A673 (cell line): ENCODE data around the gene PTGES3. TPM values are rescaled to one million over a fixed set of nuclear protein-coding genes. Genes with fewer than 3 reads are reported as not detected.

Experiments used
- BruUV-seq: library from RNA; stranded (reverse); fragments of 400-500 nt; replicated peaks from 2 replicates; lab custom pipeline; 2021; lab: Mats Ljungman, UMichigan
- CTCF ChIA-PET: fragments of 300-600 bp; sonication (Branson Sonifier 250); formaldehyde crosslinking; loops from one replicate; lab custom pipeline; 2022; ENCODE audit warnings: antibody characterized with exemption; lab: Charles Lee
- POLR2A ChIA-PET: fragments of 300-600 bp; sonication (Branson Sonifier 250); formaldehyde crosslinking; loops from one replicate; lab custom pipeline; 2022; ENCODE audit warnings: antibody characterized with exemption; ENCODE audit not compliant: low non-redundant PET; lab: Charles Lee
- DNase-seq: peaks from one replicate; pipeline ENCODE4 v3.0.0-alpha.2; 2015; ENCODE audit warnings: low spot score
- H3K27ac ChIP-seq: fragments of 200-600 bp; sonication (generic); 2 replicates; pipeline ENCODE4 v1.5.1; 2016; ENCODE audit warnings: mixed run types, low read depth, mild to moderate bottlenecking, mixed read lengths, antibody characterized with exemption, low read length; ENCODE audit not compliant: poor library complexity, severe bottlenecking
- H3K27me3 ChIP-seq: fragments of 200-600 bp; sonication (generic); replicated peaks from 2 replicates; pipeline ENCODE4 v1.6.1; 2017; ENCODE audit warnings: mixed run types, low read depth, mild to moderate bottlenecking, mixed read lengths, antibody characterized with exemption, low read length; ENCODE audit not compliant: insufficient read depth, poor library complexity
- H3K36me3 ChIP-seq: fragments of 200-600 bp; sonication (generic); 2 replicates; pipeline ENCODE4 v1.6.1; 2016; ENCODE audit warnings: mixed run types, mild to moderate bottlenecking, mixed read lengths, antibody characterized with exemption, low read length; ENCODE audit not compliant: insufficient read depth, poor library complexity, severe bottlenecking
- H3K4me1 ChIP-seq: fragments of 200-600 bp; sonication (generic); 2 replicates; pipeline ENCODE4 v1.6.1; 2017; ENCODE audit warnings: mixed run types, mild to moderate bottlenecking, mixed read lengths, antibody characterized with exemption, low read length; ENCODE audit not compliant: insufficient read depth, poor library complexity, severe bottlenecking
- H3K4me3 ChIP-seq: fragments of 200-600 bp; sonication (generic); 2 replicates; pipeline ENCODE4 v1.5.1; 2016; ENCODE audit warnings: low read depth, mixed run types, mild to moderate bottlenecking, mixed read lengths, low read length; ENCODE audit not compliant: poor library complexity, severe bottlenecking
- H3K9me3 ChIP-seq: fragments of 200-600 bp; sonication (generic); 2 replicates; pipeline ENCODE4 v1.6.1; 2016; ENCODE audit warnings: mixed run types, low read depth, mild to moderate bottlenecking, mixed read lengths, antibody characterized with exemption, low read length; ENCODE audit not compliant: poor library complexity, severe bottlenecking
- CTCF ChIP-seq: fragments of 300-800, 200-600 bp; sonication (generic); conservative IDR thresholded peaks from 2 replicates; pipeline ENCODE4 v1.5.1; 2017; ENCODE audit warnings: low read depth, mild to moderate bottlenecking, antibody characterized with exemption, low read length, moderate library complexity, mixed read lengths
- EZH2 ChIP-seq: fragments of 200-600 bp; sonication (generic); IDR thresholded peaks from 2 replicates; pipeline ENCODE4 v1.6.1; 2017; ENCODE audit warnings: borderline replicate concordance, low read depth, mild to moderate bottlenecking, mixed read lengths, antibody characterized with exemption, low read length; ENCODE audit not compliant: poor library complexity, severe bottlenecking
- intact Hi-C: fragments of 100-400 bp; cut with micrococcal nuclease; formaldehyde crosslinking; loops from one replicate; pipeline ENCODE4 v1.10.0; 2022; ENCODE audit not compliant: unreplicated experiment
- total RNA-seq: library from RNA; stranded (reverse); gene quantifications from 2 replicates; pipeline ENCODE4 v1.2.3, GENCODE V29; 2021

The PTGES3 gene
- total RNA-seq, 1 experiment from 2014 or later: 450 TPM

- POLR2A ChIA-PET: no interaction called here
- no peak for DNase-seq
These were observed 17.2 kb downstream of the PTGES3 start for GRCh38 chr12:56670836-56671235.

GRCh38 chr12:56668197-56668457, 20.0 kb downstream of the PTGES3 start:
- H3K27ac ChIP-seq: peak overlapping the region; percentile 29
- CTCF ChIA-PET: no interaction called here
- POLR2A ChIA-PET: no interaction called here
- no peaks in the 10 kb centered on the region for H3K9me3 ChIP-seq
- no peaks in the 10 kb centered on the region for H3K4me1 ChIP-seq
- TF ChIP-seq CTCF: no peak
- no peak for TF ChIP-seq EZH2
- no TSS peak for BruUV-seq
- no peak for DNase-seq
- H3K4me3 ChIP-seq: no peak overlapping the region
- H3K27me3 ChIP-seq: no peaks in the 10 kb centered on the region
- peaks cover 98% of the 10 kb centered on the region for H3K36me3 ChIP-seq
- intact Hi-C loops: no loop called here

More at GRCh38 chr12:56670836-56671235, 17.2 kb downstream of the PTGES3 start:
- Histone ChIP-seq H3K36me3 (peaks cover 78% of the 10 kb centered on the region), H3K4me1 (no peaks in the 10 kb centered on the region), H3K4me3 (no peak overlapping the region), H3K27me3 (no peaks in the 10 kb centered on the region), H3K27ac (no peak overlapping the region), H3K9me3 (no peaks in the 10 kb centered on the region)
- no peak for TF ChIP-seq EZH2
- BruUV-seq: no TSS peak
- CTCF ChIA-PET: no interaction called here
- intact Hi-C loops: no loop called here

DNA sequence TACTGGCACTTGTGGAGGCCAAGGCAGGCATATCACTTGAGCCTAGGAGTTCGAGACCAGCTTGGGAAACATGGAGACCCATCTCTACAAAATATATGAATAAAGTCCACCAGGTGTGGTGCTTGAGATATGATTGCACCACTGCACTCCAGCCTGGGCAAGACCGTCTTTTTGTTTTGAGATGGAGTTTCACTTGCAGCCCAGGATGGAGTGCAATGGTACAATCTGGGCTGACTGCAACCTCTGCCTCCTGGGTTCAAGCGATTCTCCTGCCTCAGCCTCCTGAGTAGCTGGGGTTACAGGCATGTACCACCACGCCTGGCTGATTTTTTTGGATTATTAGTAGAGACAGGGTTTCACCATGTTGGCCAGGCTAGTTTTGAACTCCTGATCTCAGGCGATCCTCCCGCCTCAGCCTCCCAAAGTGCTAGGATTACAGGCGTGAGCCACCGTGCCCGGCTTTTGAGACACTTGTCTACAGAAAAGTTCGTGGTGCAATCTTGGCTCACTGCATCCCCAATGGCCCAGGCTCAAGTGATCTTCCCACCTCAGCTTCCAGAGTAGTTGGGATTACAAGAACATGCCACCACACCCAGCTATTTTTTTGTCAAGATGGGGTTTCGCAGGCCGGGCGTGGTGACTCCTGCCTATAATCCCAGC, 26.0 kb downstream of the PTGES3 start:
- ChIA-PET CTCF (no interaction called here), POLR2A (no interaction called here)
- no peaks in the 10 kb centered on the region for H3K4me1 ChIP-seq
- intact Hi-C loops: no loop called here
- DNase-seq: no peak
- TF ChIP-seq EZH2 (no peak), CTCF (no peak)
- H3K27me3 ChIP-seq: no peaks in the 10 kb centered on the region
- no peaks in the 10 kb centered on the region for H3K9me3 ChIP-seq
- no TSS peak for BruUV-seq
- peaks cover 44% of the 10 kb centered on the region for H3K36me3 ChIP-seq
- H3K27ac ChIP-seq: no peak overlapping the region
- no peak overlapping the region for H3K4me3 ChIP-seq

DNA sequence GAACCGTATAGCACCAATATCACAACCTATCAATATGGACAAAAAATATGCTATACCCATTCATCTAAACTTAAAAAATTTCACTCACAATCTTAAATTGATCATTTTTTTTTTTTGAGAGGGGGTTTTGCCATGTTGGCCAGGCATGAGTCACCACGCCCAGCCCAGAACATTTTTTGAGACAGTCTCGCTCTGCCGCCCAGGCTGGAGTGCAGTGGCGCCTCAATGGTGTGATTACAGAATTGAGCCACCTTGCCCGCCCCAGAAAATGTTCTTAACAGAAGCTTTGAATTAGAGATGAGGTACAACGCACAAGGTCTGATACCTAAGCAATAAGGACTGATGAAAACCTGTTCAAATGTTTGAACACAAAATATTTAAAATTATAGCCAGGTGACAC, 26.5 kb downstream of the PTGES3 start:
- H3K27me3 ChIP-seq: no peaks in the 10 kb centered on the region
- no peak for TF ChIP-seq EZH2
- TF ChIP-seq CTCF: no peak
- no peaks in the 10 kb centered on the region for H3K4me1 ChIP-seq
- CTCF ChIA-PET: no interaction called here
- POLR2A ChIA-PET: no interaction called here
- no TSS peak for BruUV-seq
- H3K4me3 ChIP-seq: no peak overlapping the region
- H3K9me3 ChIP-seq: no peaks in the 10 kb centered on the region
- peaks cover 39% of the 10 kb centered on the region for H3K36me3 ChIP-seq
- H3K27ac ChIP-seq: no peak overlapping the region
- no peak for DNase-seq
- intact Hi-C loops: no loop called here
